H7 (cell line): Measurements from ENCODE around the gene CSF3. TPM values are rescaled to one million over a fixed set of nuclear protein-coding genes. Genes with fewer than 3 reads are reported as not detected.

Source experiments
- DNase-seq: peaks from one replicate; pipeline ENCODE4 v3.0.0; 2012
- H3K27me3 ChIP-seq: 2 replicates; pipeline ENCODE4 v1.6.0; 2011; ENCODE audit warnings: mild to moderate bottlenecking, low read length; ENCODE audit not compliant: control insufficient read depth, insufficient read depth
- H3K36me3 ChIP-seq: replicated peaks from 2 replicates; pipeline ENCODE4 v1.5.1; 2011; ENCODE audit warnings: low read length; ENCODE audit not compliant: control insufficient read depth, insufficient read depth
- H3K4me3 ChIP-seq: 2 replicates; pipeline ENCODE4 v1.5.1; 2011; ENCODE audit warnings: low read depth, mild to moderate bottlenecking, control low read depth, low read length, moderate library complexity; ENCODE audit not compliant: insufficient read depth
- total RNA-seq: library from RNA; depleted of rRNA; stranded (reverse); fragments of >200 nt; shearing (Covaris generic); gene quantifications from 2 replicates; pipeline ENCODE4 v1.2.3, GENCODE V29; 2014

The CSF3 gene
- total RNA-seq, 1 experiment from 2014 or later: 0.28 TPM

DNA sequence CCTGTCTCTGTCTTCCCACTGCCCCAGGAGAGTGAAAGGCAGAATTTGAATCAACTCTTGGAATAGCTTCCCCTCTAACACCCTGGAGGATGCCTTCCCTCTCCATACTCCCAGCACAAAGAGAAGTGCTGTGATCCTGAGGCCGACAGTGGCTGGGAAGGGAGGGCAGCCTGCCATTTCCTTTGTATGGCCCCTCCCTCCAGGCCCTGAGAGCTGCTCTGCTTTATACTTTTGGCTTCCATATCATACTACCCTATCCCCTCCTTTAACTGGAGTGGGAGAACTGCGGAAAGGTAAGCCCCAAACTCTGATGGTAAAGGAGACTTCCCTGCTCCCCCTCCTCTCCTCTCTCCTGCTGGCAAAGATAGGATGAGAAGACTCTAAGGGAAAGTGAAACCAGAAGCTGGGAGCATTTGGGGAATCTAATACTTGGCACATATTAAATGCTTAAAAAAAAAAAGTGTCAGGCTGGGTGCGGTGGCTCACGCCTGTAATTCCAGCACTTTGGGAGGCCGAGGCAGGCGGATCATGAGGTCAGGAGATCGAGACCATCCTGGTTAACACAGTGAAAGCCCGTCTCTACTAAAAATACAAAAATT is 43.0 kb downstream of the CSF3 start:
- H3K27me3 ChIP-seq: peaks cover 6% of the 10 kb centered on the region
- no peak for DNase-seq
- no peak overlapping the region for H3K4me3 ChIP-seq
- H3K36me3 ChIP-seq: no peaks in the 10 kb centered on the region

DNA sequence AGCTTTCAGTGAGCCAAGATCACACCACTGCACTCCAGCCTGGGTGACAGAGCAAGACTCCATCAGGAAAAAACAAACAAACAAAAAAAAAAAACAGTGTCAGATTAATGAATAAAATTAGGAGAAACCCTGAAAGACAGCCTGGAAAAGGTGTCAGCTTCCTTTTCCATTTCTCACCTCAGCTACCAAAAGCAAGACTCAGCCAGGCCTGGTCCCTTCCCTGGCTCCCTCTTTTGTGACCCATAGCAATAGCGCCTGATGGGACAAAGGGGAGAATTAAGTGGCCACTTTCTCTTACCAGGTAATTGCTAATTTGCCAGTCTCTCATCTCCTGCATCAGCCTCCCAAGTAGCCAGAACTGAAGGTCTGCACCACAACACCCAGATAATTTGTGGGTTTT is 43.6 kb downstream of the CSF3 start:
- H3K27me3 ChIP-seq: peaks cover 10% of the 10 kb centered on the region
- H3K36me3 ChIP-seq: no peaks in the 10 kb centered on the region
- no peak for DNase-seq
- no peak overlapping the region for H3K4me3 ChIP-seq

DNA sequence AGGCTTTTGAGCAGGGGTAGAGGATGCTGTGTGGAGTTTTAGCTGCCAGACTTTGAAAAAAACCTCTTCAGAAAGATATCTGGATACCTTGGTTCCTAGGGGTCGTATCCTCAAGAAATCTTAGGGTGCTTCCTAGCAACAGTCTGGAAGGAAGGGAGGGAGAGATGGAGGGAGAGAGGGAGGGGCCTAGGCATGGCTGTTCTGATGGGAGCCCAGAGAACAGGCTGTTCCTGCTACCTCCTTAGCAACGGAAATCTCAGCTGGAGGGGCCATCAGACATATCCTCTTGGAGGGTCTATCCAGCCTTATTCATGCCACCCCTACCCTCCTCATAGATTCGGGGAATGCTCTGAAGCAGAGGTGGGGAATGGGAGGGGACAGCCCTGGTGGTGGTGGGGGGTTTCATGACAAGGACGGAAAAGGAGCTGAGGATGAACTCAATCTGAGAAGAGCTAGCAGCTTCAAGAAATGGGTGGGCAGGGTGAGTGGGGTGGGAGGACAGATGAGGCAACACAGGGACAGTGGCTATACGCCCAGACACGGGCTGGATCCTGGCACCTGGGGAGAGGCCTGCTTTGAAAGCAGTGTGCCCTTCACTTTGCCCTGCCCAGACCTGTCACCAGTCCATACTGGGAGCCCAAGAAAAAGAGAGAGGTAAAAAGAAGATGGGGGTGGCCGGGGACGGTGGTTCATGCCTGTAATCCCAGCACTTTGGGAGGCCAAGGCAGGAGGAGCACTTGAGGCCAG is 44.7 kb downstream of the CSF3 start:
- peaks cover 12% of the 10 kb centered on the region for H3K27me3 ChIP-seq
- H3K4me3 ChIP-seq: no peak overlapping the region
- H3K36me3 ChIP-seq: no peaks in the 10 kb centered on the region
- no peak for DNase-seq

DNA sequence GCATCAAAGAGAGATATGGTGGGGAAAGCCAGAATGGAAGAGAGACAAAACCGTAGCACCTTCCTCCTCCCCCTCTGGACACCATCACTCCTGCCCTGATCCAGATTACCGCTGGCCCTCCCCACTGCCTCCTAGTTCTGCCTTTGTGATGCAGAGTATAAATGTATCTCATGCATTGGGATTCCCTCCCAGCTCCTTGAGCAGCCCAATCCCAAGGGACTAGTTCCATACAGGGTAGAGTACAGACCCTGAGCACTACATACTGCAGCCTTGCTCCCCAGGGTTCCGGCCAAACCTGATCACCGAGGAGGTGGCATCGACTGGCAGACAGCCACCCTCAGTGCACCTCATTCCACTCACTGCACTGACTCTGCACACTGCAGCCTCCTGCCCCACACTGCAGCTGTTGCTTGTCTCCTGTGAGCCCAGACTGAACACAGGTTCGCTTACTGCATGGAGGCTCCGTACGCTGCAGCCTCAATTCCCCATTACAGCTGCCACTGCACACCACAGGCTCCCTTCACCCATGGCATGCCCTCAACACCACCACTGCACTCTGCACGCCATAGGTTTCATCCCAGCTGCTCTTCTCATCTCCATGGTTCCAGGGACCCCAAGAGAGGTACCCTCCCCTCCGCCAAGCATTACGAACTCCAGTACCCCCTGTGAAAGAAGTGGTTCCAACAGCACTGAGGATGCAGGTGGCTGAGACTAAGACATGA is 45.8 kb downstream of the CSF3 start:
- DNase-seq: no peak

DNA sequence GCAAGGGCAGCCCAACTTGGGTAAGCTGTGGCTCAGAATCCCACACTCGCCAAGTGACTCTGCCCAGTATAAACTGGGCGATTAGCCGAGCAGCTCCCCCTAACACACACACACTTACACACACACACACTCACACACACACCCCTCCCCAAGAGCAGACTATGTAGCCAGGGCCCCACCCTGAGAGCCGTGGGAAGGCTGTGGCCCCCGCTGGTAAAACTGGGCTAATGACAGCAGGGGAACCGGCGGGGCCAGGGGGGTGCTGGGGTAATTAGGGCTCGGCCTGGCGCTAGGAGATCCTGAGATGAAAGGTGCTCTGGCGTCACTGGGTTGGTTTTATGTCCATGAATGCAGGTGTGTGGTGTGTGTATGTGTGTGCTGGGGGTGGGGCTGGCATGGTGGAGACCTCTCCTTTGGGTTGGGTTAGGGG is 46.4 kb downstream of the CSF3 start:
- no peak for DNase-seq
- no peak overlapping the region for H3K4me3 ChIP-seq
- H3K27me3 ChIP-seq: peaks cover 12% of the 10 kb centered on the region
- H3K36me3 ChIP-seq: no peaks in the 10 kb centered on the region

More for the DNA sequence above, 45.8 kb downstream of the CSF3 start:
- no peaks in the 10 kb centered on the region for H3K36me3 ChIP-seq
- peaks cover 12% of the 10 kb centered on the region for H3K27me3 ChIP-seq
- H3K4me3 ChIP-seq: no peak overlapping the region

DNA sequence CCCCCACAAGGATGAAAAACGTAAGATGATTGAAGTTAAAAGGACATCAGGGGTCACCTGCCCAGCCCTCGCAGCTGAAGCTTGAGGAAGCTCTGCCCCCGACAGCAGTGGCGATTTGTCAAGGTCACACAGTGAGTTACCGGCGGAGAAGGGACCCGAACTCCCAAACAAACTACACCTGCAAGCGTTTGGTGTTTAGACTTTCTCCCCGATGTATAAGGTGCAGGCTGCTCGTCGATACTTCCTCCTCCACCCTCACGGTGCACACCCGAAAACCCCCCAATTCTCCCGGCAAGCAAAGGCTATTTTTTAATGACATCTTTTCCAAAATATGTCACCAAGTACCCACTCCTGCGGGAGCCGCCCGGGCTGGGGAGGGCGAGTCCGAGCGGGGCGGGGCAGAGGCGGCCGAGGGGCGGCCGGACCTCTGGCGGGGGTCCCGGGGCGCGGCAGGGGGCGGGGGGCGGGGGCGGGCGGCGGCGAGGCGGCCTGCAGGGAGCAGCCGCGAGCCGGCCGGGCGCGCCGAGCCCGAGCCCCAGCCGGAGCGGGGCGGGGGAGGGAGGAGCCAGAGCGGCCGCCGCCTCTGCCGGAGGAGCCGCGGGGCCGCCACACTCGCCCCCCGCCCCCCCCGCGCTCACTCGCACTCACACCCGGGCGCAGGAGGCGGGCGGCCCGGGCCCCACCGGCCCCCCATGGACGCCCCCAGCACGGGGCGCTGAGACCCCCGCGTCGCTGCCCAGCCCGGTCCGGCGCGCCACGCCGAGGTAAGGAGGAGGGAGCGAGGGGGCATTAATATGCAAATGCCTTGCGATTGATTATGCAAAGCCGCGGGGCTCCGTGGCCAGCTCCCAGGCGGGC is 47.3 kb downstream of the CSF3 start, which contains the start of gene THRA:
Gene THRA (plus strand): TSS at position 637 of the 858 bp plus-strand sequence. CDS start 11,524 bp downstream, outside the sequence.
- H3K27me3 ChIP-seq: peaks cover 14% of the 10 kb centered on the region
- peak; percentile 97 for DNase-seq
- H3K4me3 ChIP-seq: peak within 1 kb of the TSS; percentile 83
- no peaks in the 10 kb centered on the region for H3K36me3 ChIP-seq

DNA sequence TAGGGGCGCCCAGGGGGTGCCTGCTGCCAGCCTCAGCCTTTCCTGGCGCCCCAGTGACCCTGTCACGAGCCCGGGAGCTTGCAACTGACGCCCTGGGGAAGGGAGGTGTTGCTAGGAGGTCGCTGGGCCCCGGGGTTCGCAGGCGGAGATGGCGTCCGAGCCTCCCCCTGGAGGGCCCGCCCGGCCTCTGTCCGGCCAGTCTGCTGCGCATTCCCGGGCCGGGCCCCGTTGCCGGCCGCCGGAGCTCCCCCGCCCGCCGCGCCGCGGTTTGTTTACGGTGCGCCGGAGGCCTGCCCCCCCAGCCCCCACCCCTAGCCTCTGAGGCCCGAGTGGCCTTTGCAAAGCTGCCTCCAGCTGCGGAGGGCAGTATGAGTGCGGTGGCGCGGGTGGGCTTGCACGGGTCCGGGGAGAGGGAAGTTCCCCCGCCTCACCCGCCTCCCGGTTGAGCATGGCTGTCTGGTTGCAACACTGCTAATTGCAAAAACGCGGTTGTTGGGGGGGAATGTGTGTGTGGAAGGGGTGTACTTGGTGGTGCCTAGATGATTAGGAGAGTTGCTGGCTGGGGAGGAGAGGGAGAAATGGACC is 48.0 kb downstream of the CSF3 start:
- Histone ChIP-seq H3K36me3 (no peaks in the 10 kb centered on the region), H3K4me3 (peak overlapping the region; percentile 83), H3K27me3 (peaks cover 14% of the 10 kb centered on the region)
- DNase-seq: peak; percentile 92

DNA sequence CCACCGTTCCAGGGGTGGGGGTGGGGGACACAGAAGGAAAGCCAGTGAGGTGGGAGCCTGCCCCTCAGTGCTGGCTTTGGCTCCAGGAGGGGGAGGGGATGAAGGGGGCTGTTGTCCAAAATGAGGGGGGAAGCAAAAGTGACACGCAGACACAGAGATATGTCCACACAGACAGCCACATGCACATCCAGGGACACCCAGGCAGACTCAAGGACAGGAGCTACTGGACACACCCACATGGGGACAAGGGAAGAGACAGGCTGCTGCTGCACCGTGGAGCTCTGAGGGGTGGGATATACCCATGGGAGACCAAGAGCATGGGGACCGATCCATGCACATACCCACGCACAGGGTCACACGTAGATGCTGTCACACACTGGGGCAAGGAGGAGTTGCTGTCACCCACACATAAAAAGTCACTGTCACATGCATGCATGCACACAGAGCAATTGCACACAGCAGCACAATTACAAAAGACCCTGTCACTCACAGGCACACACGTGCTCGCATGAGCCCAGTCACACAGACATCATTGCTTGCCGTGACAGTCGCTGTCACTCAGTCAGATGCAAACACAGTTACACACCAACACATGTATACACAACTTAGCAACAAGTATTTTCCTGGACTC is 48.8 kb downstream of the CSF3 start:
- Histone ChIP-seq H3K4me3 (peak overlapping the region; percentile 83), H3K36me3 (no peaks in the 10 kb centered on the region), H3K27me3 (peaks cover 14% of the 10 kb centered on the region)
- DNase-seq: peak; percentile 29

DNA sequence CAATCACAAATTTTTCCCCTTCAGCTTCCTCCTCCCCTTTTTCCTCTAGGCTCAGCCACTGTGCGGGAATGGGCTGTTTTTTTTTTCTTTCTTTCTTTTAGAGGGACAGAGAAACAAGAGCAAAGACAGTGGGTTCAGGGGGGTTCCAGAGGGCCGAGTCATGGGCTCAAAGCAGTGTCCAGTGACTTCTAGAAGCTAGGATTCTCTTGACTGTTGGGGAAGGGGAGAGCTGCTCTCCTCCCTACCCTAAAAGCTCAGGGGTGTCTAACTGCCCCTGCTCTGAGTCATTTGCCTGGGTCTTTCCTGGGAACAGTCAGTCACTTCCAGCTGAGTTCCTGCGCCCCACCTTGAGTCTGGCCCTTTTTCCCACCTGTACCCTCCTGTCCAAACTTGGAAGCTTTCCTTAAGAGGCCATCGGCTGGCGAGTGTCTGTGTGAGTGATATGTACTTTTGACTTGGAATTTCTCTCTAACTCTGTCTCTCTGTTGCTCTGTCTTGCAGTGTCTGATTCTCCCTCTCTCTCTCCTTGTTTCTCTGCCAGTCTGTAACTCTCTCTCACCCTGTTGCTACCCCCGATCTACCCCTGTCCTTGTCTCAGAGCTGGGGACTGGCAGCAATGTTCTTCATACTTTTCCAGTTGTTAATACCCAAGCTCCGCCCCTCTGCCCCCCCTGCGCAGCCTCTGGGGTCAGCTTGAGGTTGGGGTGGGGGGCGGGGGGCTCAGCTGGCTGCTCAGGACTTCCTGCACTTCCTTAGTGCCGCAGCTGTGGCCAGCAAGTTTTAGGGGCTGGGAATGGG is 49.9 kb downstream of the CSF3 start:
- Histone ChIP-seq H3K4me3 (no peak overlapping the region), H3K36me3 (no peaks in the 10 kb centered on the region), H3K27me3 (peaks cover 14% of the 10 kb centered on the region)
- peak; percentile 69 for DNase-seq

DNA sequence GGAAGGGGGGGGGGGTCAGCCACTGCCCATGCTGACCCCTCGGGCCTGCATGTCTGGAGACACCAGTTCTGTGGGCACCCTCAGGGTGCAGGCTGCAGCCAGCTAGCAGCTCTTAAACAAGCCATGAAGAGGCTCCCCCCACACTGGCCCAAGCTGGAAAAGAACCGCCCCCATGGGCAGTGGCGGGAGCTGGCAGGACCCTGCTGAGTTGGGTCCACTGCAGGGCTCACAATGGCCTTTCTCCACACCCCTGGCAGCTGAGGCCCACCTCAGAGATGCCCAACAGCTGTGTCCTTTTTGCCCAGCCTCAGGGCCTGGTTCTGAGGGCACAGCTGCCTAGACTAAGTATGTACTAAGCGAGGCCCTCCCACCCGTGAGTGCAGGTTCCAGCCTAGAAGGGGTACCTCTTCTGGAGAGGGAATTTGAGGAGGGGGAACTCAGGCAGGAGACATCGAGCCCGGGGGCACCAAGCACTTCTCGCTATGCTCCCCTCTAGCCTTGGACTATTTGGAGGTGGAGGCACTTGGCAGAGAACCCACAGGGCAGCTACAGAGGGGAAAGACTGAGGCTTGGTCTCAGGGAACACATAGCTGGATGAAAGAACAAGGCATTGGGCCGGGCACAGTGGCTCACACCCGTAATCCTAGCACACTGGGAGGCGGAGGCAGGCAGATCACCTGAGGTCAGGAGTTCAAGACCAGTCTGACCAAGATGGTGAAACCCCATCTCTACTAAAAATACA is 50.7 kb downstream of the CSF3 start:
- H3K36me3 ChIP-seq: no peaks in the 10 kb centered on the region
- H3K4me3 ChIP-seq: no peak overlapping the region
- no peak for DNase-seq
- peaks cover 14% of the 10 kb centered on the region for H3K27me3 ChIP-seq
